ENCODE results near the gene KHDC4.

GRCh38 chr1:155968051-155968400 is 33.8 kb upstream of the KHDC4 start:
- TF ChIP-seq MAX (IDR thresholded peaks at IDR 0.05; ENCODE audit: low read depth, low read length) (no peak), CTCF (IDR thresholded peaks at IDR 0.05; ENCODE audit: low read depth, low read length) (no peak), POLR2A (IDR thresholded peaks at IDR 0.05; ENCODE audit: extremely low read depth, insufficient read length) (no peak), MYC (IDR thresholded peaks at IDR 0.05; ENCODE audit: low read depth, low read length) (no peak)
